Stomach smooth muscle (tissue), 2 donors: Measurements from ENCODE around the gene ATP8A1.

ENCODE experiments used
- H3K27ac ChIP-seq: one replicate; pipeline ENCODE4 v1.7.0; 2013; ENCODE audit warnings: mild to moderate bottlenecking, low read length, inconsistent platforms
- H3K27me3 ChIP-seq, 2 donors: one replicate each; pipeline ENCODE4 v1.7.0; 2013; ENCODE audit warnings: low read length in 2 of 2; ENCODE audit not compliant: insufficient read depth in 2 of 2, control insufficient read depth in 1 of 2
- H3K36me3 ChIP-seq, 2 donors: one replicate each; pipeline ENCODE4 v1.7.0; 2013; ENCODE audit warnings: low read length in 2 of 2; ENCODE audit not compliant: control insufficient read depth in 2 of 2, insufficient read depth in 2 of 2
- H3K4me1 ChIP-seq: one replicate; pipeline ENCODE4 v1.7.0; 2013; ENCODE audit warnings: low read length; ENCODE audit not compliant: control insufficient read depth, insufficient read depth
- H3K4me3 ChIP-seq, 2 donors: one replicate each; pipeline ENCODE4 v1.7.0; 2013; ENCODE audit warnings: low read length in 2 of 2
- H3K9ac ChIP-seq, 2 donors: one replicate each; pipeline ENCODE4 v1.7.0; 2013; ENCODE audit warnings: low read length in 2 of 2, mild to moderate bottlenecking in 1 of 2
- H3K9me3 ChIP-seq, 2 donors: one replicate each; pipeline ENCODE4 v1.7.0; 2013; ENCODE audit warnings: low read length in 2 of 2; ENCODE audit not compliant: control insufficient read depth in 2 of 2
- donor health status: healthy.
- donor health status: Pancreatic carcinoma.

The ATP8A1 gene

DNA sequence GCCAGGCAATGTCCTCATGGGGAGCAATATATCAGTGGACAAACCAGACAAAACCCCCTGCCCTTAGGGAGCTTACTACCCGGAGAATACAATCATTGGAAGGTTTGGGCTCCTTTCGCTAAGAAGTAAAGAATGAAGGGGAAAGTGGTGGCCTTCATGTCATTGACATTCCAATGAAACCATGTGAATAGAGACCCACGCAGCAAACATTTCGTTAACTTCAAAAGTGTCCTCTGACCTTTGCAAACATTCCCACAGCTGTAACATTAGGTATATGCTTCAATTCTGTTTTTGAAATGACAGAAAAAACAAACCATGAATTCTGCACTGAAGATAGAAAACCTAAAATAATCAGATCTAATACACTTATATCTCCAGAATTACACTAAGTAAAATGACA is 7.0 kb downstream of the ATP8A1 start:
- H3K9me3 ChIP-seq, result peaks cover 0 to 2% of the 10 kb centered on the region in 2 donors
- H3K9ac ChIP-seq, result no peak overlapping the region
- no peaks in the 10 kb centered on the region for H3K36me3 ChIP-seq
- H3K4me3 ChIP-seq, result no peak overlapping the region
- peaks cover 6% of the 10 kb centered on the region for H3K4me1 ChIP-seq
- H3K27me3 ChIP-seq, result no peaks in the 10 kb centered on the region
- no peak overlapping the region for H3K27ac ChIP-seq

DNA sequence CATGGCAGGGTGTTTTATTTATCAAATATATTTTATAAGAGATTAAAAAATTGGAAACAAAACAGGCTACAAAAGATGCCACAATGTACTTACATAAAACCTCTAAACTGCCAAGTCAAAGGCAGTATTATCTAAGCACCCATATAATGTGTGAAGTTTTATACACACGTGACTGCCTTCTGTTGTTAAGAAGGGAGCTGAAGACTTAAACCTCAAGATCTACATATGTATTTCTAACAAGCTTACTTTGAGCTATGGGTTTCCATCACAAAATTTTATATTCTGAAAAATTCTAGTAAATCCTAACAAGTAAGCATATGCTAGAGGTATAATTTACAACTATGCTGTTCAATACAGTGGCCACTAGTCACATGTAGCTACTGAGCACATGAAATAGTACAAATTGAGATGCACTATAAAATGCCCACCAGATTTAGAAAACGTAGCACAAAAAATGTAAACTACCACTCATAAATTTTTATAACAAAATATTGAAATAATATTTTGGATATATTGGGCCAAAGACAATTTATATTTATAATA is 9.8 kb downstream of the ATP8A1 start:
- H3K9me3 ChIP-seq, result peaks cover 0 to 2% of the 10 kb centered on the region in 2 donors
- H3K27me3 ChIP-seq, result no peaks in the 10 kb centered on the region
- no peaks in the 10 kb centered on the region for H3K4me1 ChIP-seq
- H3K36me3 ChIP-seq, result no peaks in the 10 kb centered on the region
- H3K4me3 ChIP-seq, result no peak overlapping the region
- H3K9ac ChIP-seq, result no peak overlapping the region
- H3K27ac ChIP-seq, result no peak overlapping the region

DNA sequence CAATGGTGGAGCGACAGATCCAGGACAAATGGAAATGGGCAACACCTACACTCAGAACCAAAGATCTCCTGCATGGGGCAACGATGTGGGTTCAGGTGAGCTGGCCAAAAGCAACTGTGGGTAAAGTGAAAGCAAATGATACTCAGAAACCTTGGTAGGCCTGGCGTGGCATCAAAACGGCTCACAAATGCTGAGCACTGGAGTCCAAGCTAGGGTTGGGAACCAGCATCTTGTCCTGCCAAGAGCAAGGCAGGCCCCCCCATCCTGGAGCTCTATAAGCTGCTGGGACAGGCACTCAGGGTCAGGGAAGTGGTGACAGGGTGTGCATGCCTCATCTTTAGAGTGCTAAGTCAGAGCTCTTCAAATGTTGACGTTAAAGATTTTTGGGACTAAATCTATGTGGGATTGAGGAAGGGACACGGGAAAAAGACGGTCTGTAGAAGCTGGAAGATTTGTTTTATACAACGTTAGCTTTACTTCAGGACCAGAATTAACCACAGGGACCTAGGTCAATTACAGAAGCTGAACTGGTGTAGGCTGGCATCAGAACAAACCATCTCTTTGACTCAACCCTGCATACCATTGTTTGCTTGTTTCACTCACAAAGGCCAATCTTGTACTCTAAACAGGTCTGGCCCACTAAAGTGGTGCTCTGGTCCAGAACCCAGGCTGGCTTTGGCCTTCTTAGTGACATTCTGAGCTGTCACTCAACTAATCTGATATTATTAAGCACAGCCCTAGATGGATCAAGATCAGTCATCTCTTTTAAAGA is 10.7 kb downstream of the ATP8A1 start:
- Histone ChIP-seq H3K4me1 (no peaks in the 10 kb centered on the region), H3K27ac (no peak overlapping the region), H3K9ac (no peak overlapping the region), H3K4me3 (no peak overlapping the region), H3K27me3 (no peaks in the 10 kb centered on the region), H3K36me3 (no peaks in the 10 kb centered on the region), H3K9me3 (no peaks in the 10 kb centered on the region)

DNA sequence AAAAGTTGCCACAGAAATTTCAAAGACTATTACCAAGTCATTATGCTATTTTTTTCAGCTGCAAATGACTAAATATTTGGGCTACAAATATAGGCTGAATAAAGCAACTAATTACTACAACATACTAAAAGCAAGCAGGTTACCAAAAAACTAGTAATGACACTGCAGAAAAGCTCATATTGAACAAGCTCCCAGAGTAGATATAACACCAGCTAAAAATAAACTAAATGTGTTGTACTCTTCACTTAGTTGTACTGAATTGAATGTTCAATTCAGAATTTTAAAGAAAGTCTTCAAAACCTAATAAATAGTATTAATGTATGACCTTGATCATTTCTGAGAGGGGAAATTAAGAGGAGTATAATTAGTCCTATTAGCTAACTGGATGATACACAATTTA is 12.0 kb downstream of the ATP8A1 start:
- Histone ChIP-seq H3K36me3 (no peaks in the 10 kb centered on the region), H3K4me3 (no peak overlapping the region), H3K27ac (no peak overlapping the region), H3K27me3 (no peaks in the 10 kb centered on the region), H3K9me3 (no peaks in the 10 kb centered on the region), H3K9ac (no peak overlapping the region), H3K4me1 (no peaks in the 10 kb centered on the region)

- no peak overlapping the region for H3K9ac ChIP-seq
- no peak overlapping the region for H3K4me3 ChIP-seq
- no peaks in the 10 kb centered on the region for H3K27me3 ChIP-seq
- H3K27ac ChIP-seq, result no peak overlapping the region
- no peaks in the 10 kb centered on the region for H3K36me3 ChIP-seq
- no peaks in the 10 kb centered on the region for H3K4me1 ChIP-seq
- H3K9me3 ChIP-seq, result no peaks in the 10 kb centered on the region
These were observed 13.2 kb downstream of the ATP8A1 start for GRCh38 chr4:42643685-42644084.

- H3K27ac ChIP-seq, result no peak overlapping the region
- H3K36me3 ChIP-seq, result no peaks in the 10 kb centered on the region
These were observed 13.9 kb downstream of the ATP8A1 start for GRCh38 chr4:42642845-42643615.

GRCh38 chr4:42642101-42642797 is 14.7 kb downstream of the ATP8A1 start:
- H3K4me3 ChIP-seq, result no peak overlapping the region
- H3K4me1 ChIP-seq, result no peaks in the 10 kb centered on the region
- H3K27ac ChIP-seq, result no peak overlapping the region
- no peaks in the 10 kb centered on the region for H3K27me3 ChIP-seq
- no peaks in the 10 kb centered on the region for H3K36me3 ChIP-seq
- no peak overlapping the region for H3K9ac ChIP-seq
- no peaks in the 10 kb centered on the region for H3K9me3 ChIP-seq

More at GRCh38 chr4:42642845-42643615, 13.9 kb downstream of the ATP8A1 start:
- Histone ChIP-seq H3K4me1 (no peaks in the 10 kb centered on the region), H3K27me3 (no peaks in the 10 kb centered on the region), H3K4me3 (no peak overlapping the region), H3K9ac (no peak overlapping the region), H3K9me3 (no peaks in the 10 kb centered on the region)

- no peak overlapping the region for H3K4me3 ChIP-seq
- H3K4me1 ChIP-seq, result no peaks in the 10 kb centered on the region
- H3K9me3 ChIP-seq, result no peaks in the 10 kb centered on the region
- H3K27ac ChIP-seq, result no peak overlapping the region
- H3K27me3 ChIP-seq, result no peaks in the 10 kb centered on the region
- H3K36me3 ChIP-seq, result no peaks in the 10 kb centered on the region
- H3K9ac ChIP-seq, result no peak overlapping the region
These were observed 15.2 kb downstream of the ATP8A1 start for GRCh38 chr4:42641656-42642055.

DNA sequence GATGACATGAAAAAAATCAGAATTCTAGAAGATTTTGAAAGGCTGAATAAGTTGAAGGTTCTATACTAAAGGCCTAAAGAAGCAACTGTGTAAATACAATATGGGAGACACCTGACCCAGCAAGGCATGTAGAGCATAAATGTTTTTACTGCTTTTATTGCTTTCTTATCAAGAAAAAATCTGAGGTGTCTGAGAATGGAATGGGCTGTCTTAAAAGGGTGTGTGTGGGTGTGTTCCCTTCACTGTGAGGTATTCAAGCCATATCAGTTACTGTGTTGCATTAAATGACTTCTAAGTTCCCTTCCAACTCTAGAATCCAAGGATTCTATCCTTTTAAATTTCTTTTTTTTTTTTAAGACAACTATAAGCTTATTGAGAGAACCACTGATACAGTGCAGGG is 15.7 kb downstream of the ATP8A1 start:
- Histone ChIP-seq H3K9me3 (no peaks in the 10 kb centered on the region), H3K4me3 (no peak overlapping the region), H3K9ac (no peak overlapping the region), H3K27ac (no peak overlapping the region), H3K36me3 (no peaks in the 10 kb centered on the region), H3K4me1 (no peaks in the 10 kb centered on the region), H3K27me3 (no peaks in the 10 kb centered on the region)

DNA sequence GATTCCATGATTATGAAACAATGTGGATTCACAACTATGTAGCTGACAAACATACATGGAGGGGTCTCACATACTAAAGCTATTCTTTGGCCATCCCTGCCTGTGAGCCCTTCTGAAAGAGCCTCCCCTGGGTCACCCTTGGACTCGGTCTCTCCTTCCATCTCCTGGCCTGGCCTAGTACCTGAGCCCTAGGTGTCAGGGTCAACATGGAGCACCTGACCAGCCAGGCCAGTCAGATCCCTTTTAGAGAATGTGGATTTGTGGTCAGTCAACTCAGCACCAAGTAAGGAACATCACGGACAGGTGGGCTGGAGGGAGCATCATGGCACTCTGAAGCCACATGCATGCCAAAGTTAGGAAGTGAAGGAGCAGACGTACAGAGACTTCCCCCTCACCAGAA is 16.3 kb downstream of the ATP8A1 start:
- Histone ChIP-seq H3K9me3 (no peaks in the 10 kb centered on the region), H3K4me3 (no peak overlapping the region), H3K36me3 (no peaks in the 10 kb centered on the region), H3K27ac (no peak overlapping the region), H3K27me3 (no peaks in the 10 kb centered on the region), H3K9ac (no peak overlapping the region), H3K4me1 (no peaks in the 10 kb centered on the region)
